ENCODE results near the gene SLC22A14. TPM values are rescaled to one million over a fixed set of nuclear protein-coding genes. Genes with fewer than 3 reads are reported as not detected.

Gene SLC22A14
- total RNA-seq, 4 donors from 2014 or later = 0.19 to 0.53 TPM; not detected in 2

- Histone ChIP-seq H3K4me1 (no peaks in the 10 kb centered on the region), H3K27ac (no peak overlapping the region), H3K36me3 (peaks cover 0 to 69% (median 6%) of the 10 kb centered on the region in 3 donors), H3K9me3 (no peaks in the 10 kb centered on the region), H3K27me3 (no peaks in the 10 kb centered on the region), H3K4me3 (no peak overlapping the region)
- intact Hi-C loops (cut with DNase I) = no loop called here
- WGBS, 2 donors = 54 to 91% methylated on average over 2 to 3 of the region's 4 CpGs
- TF ChIP-seq CTCF (IDR thresholded peaks at IDR 0.05) (no peak), POLR2A (IDR thresholded peaks at IDR 0.05) (no peak)
- no peak for DNase-seq
Observed at GRCh38 chr3:38361496-38361895, 79.4 kb downstream of the SLC22A14 start.

- H3K36me3 ChIP-seq = peaks cover 0 to 73% (median 6%) of the 10 kb centered on the region in 3 donors
- H3K9me3 ChIP-seq = no peaks in the 10 kb centered on the region
- H3K4me1 ChIP-seq = no peaks in the 10 kb centered on the region
- intact Hi-C loops (cut with DNase I) = no loop called here
- TF ChIP-seq POLR2A (IDR thresholded peaks at IDR 0.05) = no peak
- H3K27ac ChIP-seq = no peak overlapping the region
- no peak overlapping the region for H3K4me3 ChIP-seq
- no peaks in the 10 kb centered on the region for H3K27me3 ChIP-seq
- WGBS, 2 donors = 85 to 89% methylated on average over 7 to 8 of the region's 9 CpGs
- DNase-seq = no peak
Observed at GRCh38 chr3:38362825-38363224, 80.7 kb downstream of the SLC22A14 start.

- no peaks in the 10 kb centered on the region for H3K27me3 ChIP-seq
- TF ChIP-seq CTCF (IDR thresholded peaks at IDR 0.05) = no peak
- TF ChIP-seq POLR2A (IDR thresholded peaks at IDR 0.05) = no peak
- no peak overlapping the region for H3K4me3 ChIP-seq
- no peak for DNase-seq
- peaks cover 0 to 90% (median 6%) of the 10 kb centered on the region in 3 donors for H3K36me3 ChIP-seq
- 88 to 100% methylated on average over 1 to 3 of the region's 6 CpGs for WGBS, 2 donors
- intact Hi-C loops (cut with DNase I) = no loop called here
- no peaks in the 10 kb centered on the region for H3K4me1 ChIP-seq
- H3K27ac ChIP-seq = no peak overlapping the region
- no peaks in the 10 kb centered on the region for H3K9me3 ChIP-seq
Observed at GRCh38 chr3:38364721-38365400, 82.8 kb downstream of the SLC22A14 start.

- H3K9me3 ChIP-seq = no peaks in the 10 kb centered on the region
- WGBS, 2 donors = 92 to 100% methylated on average over 5 to 6 of the region's 13 CpGs
- H3K4me1 ChIP-seq = no peaks in the 10 kb centered on the region
- no peak for TF ChIP-seq CTCF (IDR thresholded peaks at IDR 0.05)
- TF ChIP-seq POLR2A (IDR thresholded peaks at IDR 0.05) = no peak
- H3K27ac ChIP-seq = no peak overlapping the region
- intact Hi-C loops (cut with DNase I) = no loop called here
- DNase-seq = no peak
- peaks cover 0 to 90% (median 6%) of the 10 kb centered on the region in 3 donors for H3K36me3 ChIP-seq
- no peak overlapping the region for H3K4me3 ChIP-seq
- H3K27me3 ChIP-seq = no peaks in the 10 kb centered on the region
Observed at GRCh38 chr3:38365469-38366062, 83.5 kb downstream of the SLC22A14 start.

GRCh38 chr3:38366082-38366481, 84.0 kb downstream of the SLC22A14 start:
- no peaks in the 10 kb centered on the region for H3K9me3 ChIP-seq
- intact Hi-C loops (cut with DNase I) = no loop called here
- H3K4me3 ChIP-seq = no peak overlapping the region
- H3K4me1 ChIP-seq = peaks cover 0 to under 1% (median 0%) of the 10 kb centered on the region in 3 donors
- H3K27ac ChIP-seq = no peak overlapping the region
- 90 to 94% methylated on average over 3 of the region's 3 CpGs for WGBS, 2 donors
- H3K36me3 ChIP-seq = peaks cover 0 to 87% (median 6%) of the 10 kb centered on the region in 3 donors
- TF ChIP-seq POLR2A (IDR thresholded peaks at IDR 0.05) (no peak), CTCF (IDR thresholded peaks at IDR 0.05) (no peak)
- no peak for DNase-seq
- no peaks in the 10 kb centered on the region for H3K27me3 ChIP-seq
